HL-60 (cell line): ENCODE results near the gene DHCR24.

Source experiments
- CTCF ChIP-seq: IDR thresholded peaks from one replicate; pipeline ENCODE4 v1.5.1; 2011; ENCODE audit warnings: low read length, control low read depth, inconsistent platforms; ENCODE audit not compliant: insufficient read depth
- GABPA ChIP-seq: IDR thresholded peaks from 2 replicates; pipeline ENCODE4 v1.6.1; 2012; ENCODE audit warnings: low read depth
- POLR2AphosphoS5 ChIP-seq: IDR thresholded peaks from 2 replicates; pipeline ENCODE4 v1.6.1; 2012; ENCODE audit warnings: low read depth
- REST ChIP-seq: IDR thresholded peaks from 2 replicates; pipeline ENCODE4 v1.6.1; 2012; ENCODE audit warnings: low read depth; ENCODE audit not compliant: insufficient replicate concordance

- TF ChIP-seq CTCF (no peak), REST (no peak), POLR2AphosphoS5 (no peak), GABPA (no peak)
These were observed 49.8 kb upstream of the DHCR24 start for GRCh38 chr1:54936791-54937190.
